GM12892 (cell line): ENCODE data around the gene NETO1.

Source experiments
- POLR2A ChIP-seq: IDR thresholded peaks from 2 replicates; pipeline ENCODE4 v1.6.1; 2011; ENCODE audit warnings: low read depth, low read length, control low read depth
- POLR2AphosphoS5 ChIP-seq: IDR thresholded peaks from 2 replicates; pipeline ENCODE4 v1.6.1; 2011; ENCODE audit warnings: low read depth, low read length, control low read depth
- TAF1 ChIP-seq: IDR thresholded peaks from 2 replicates; pipeline ENCODE4 v1.6.1; 2011; ENCODE audit warnings: low read depth, mild to moderate bottlenecking, control low read depth, low read length, borderline replicate concordance

DNA sequence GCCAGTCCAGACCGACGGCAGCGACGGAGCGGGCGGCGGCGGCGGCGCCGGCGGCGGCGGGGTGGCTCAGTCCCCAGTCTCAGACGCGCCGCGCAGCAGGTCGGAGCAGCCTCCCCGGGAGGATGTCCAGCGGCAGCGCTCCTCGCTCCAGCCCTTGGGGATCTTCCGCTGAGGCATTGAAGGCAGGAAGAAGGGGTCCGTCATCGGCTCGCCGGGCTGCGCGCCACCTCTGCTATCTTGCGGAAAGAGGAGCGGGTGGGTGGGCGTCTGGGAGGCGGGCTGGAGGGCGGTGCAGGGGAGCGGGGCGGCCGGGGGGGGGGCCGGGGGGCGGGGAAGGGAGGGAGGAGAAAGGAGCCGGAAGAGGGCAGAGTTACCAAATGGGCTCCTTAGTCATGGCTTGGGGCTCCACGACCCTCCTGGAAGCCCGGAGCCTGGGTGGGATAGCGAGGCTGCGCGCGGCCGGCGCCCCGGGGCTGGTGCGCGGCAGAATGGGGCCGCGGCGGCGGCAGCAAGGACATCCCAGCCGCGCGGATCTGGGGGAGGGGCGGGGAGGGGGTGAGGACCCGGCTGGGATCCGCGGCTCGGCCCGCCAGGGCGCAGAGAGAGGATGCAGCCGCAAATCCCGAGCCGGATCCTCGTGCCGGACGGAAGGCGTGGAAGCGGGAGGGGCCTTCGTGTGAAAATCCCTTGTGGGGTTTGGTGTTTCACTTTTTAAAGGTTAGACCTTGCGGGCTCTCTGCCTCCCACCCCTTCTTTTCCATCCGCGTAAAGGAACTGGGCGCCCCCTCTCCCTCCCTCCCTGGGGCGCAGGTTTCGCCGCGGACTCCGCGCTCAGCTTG is at the start of gene NETO1:
- TF ChIP-seq POLR2A, result no peak
- no peak for TF ChIP-seq TAF1
- no peak for TF ChIP-seq POLR2AphosphoS5
